K562 (cell line): ENCODE measurements around the gene SORCS2. TPM values are rescaled to one million over a fixed set of nuclear protein-coding genes. Genes with fewer than 3 reads are reported as not detected.

Source experiments
- ATAC-seq: fragments of 200-7000 bp; cut with Tn5 transposase; 3 replicates; pipeline ENCODE4 v1.9.1; 2020; ENCODE audit warnings: moderate library complexity
- BruUV-seq: library from RNA; stranded (reverse); fragments of 400-500 nt; replicated peaks from 2 replicates; lab custom pipeline; 2021; lab: Mats Ljungman, UMichigan
- CTCF ChIA-PET: fragments of 300-600 bp; formaldehyde crosslinking; extraction: SDS; loops from one replicate; lab custom pipeline; 2021; ENCODE audit warnings: low intra/inter-chr PET ratio; lab: Yijun Ruan, JAX
- POLR2A ChIA-PET: fragments of 300-600, 350-650 bp; sonication (Branson Sonifier 250); formaldehyde crosslinking; extraction: SDS; loops from one replicate; lab custom pipeline; 2021; ENCODE audit warnings: antibody characterized with exemption, inconsistent platforms; lab: Yijun Ruan, JAX
- DNase-seq, 4 experiments: peaks; one replicate each; pipeline versions ENCODE4 v3.0.0 to v3.0.0-alpha.2; 2011 to 2018; ENCODE audit warnings: low spot score in 3 of 4, mixed read lengths in 3 of 4; ENCODE audit errors: extremely low read depth in 1 of 4
- FAIRE-seq: peaks from 2 replicates; lab custom pipeline; 2011; peaks lifted over from hg19 to GRCh38; lab: Jason Lieb, UNC
- H2AFZ ChIP-seq: 2 replicates; pipeline ENCODE4 v1.6.0; 2011; ENCODE audit warnings: low read depth, low read length, control low read depth, inconsistent platforms
- H3K27ac ChIP-seq: fragments of 200-600 bp; 3 replicates; pipeline ENCODE4 v1.8.0; 2011; ENCODE audit warnings: low read depth, mild to moderate bottlenecking, control low read depth, inconsistent platforms, low read length, moderate library complexity, mixed read lengths; ENCODE audit errors: extremely low read depth
- H3K27me3 ChIP-seq, 2 experiments: fragments of 300-600 bp in 1 of 2; 2 replicates in 1 of 2; 3 replicates in 1 of 2; pipeline versions ENCODE4 v1.6.0 to v1.8.0; 2011; ENCODE audit warnings: inconsistent platforms in 2 of 2, low read length in 2 of 2, mild to moderate bottlenecking in 1 of 2, mixed read lengths in 1 of 2, moderate library complexity in 1 of 2; ENCODE audit not compliant: control insufficient read depth in 2 of 2, insufficient read depth in 2 of 2
- H3K36me3 ChIP-seq: fragments of 300-600 bp; 3 replicates; pipeline ENCODE4 v1.8.0; 2011; ENCODE audit warnings: mild to moderate bottlenecking, low read length, inconsistent platforms; ENCODE audit not compliant: control insufficient read depth, insufficient read depth
- H3K4me1 ChIP-seq, 2 experiments: fragments of 200-600 bp in 1 of 2; replicated peaks in 1 of 2; 2 replicates in 1 of 2; 3 replicates in 1 of 2; pipeline versions ENCODE4 v1.5.1 to v1.8.0; 2011; ENCODE audit warnings: inconsistent platforms in 2 of 2, low read length in 2 of 2, mild to moderate bottlenecking in 1 of 2, mixed read lengths in 1 of 2, moderate library complexity in 1 of 2; ENCODE audit not compliant: control insufficient read depth in 2 of 2, insufficient read depth in 2 of 2
- H3K4me2 ChIP-seq: 2 replicates; pipeline ENCODE4 v1.6.1; 2011; ENCODE audit warnings: low read length, control low read depth, inconsistent platforms, mixed read lengths; ENCODE audit not compliant: insufficient read depth
- H3K4me3 ChIP-seq: fragments of 200-600 bp; sonication (generic), shearing (Covaris generic); 2 replicates; pipeline ENCODE4 v1.5.1; 2016; ENCODE audit warnings: control low read depth, inconsistent platforms
- H3K79me2 ChIP-seq: fragments of 200-600 bp; 3 replicates; pipeline ENCODE4 v1.8.0; 2011; ENCODE audit warnings: low read length, inconsistent platforms; ENCODE audit not compliant: control insufficient read depth, insufficient read depth
- H3K9ac ChIP-seq, 2 experiments: 2 replicates each; pipeline versions ENCODE4 v1.6.0 to v1.6.1; 2011; ENCODE audit warnings: low read depth in 2 of 2, low read length in 2 of 2, control low read depth in 1 of 2, inconsistent platforms in 1 of 2, mild to moderate bottlenecking in 1 of 2, mixed read lengths in 1 of 2; ENCODE audit not compliant: insufficient read depth in 1 of 2
- H3K9me1 ChIP-seq: one replicate; pipeline ENCODE4 v1.6.0; 2011; ENCODE audit warnings: inconsistent platforms, mild to moderate bottlenecking, low read length, moderate library complexity; ENCODE audit not compliant: control insufficient read depth, insufficient read depth
- H3K9me3 ChIP-seq: replicated peaks from 2 replicates; pipeline ENCODE4 v1.5.1; 2011; ENCODE audit warnings: low read depth, low read length, inconsistent platforms; ENCODE audit not compliant: control insufficient read depth, insufficient read depth
- H4K20me1 ChIP-seq: replicated peaks from 2 replicates; pipeline ENCODE4 v1.6.1; 2011; ENCODE audit warnings: low read length, inconsistent platforms, mixed read lengths; ENCODE audit not compliant: control insufficient read depth, insufficient read depth
- MCM2 ChIP-seq: fragments of 450-650 bp; IDR thresholded peaks from 2 replicates; pipeline ENCODE4 v1.6.1; 2017; ENCODE audit warnings: low read depth, mild to moderate bottlenecking
- MYBL2 ChIP-seq, 2 experiments: fragments of 450-650 bp in 1 of 2; sonication (generic) in 1 of 2; formaldehyde crosslinking in 1 of 2; IDR thresholded peaks; 2 replicates each; pipeline versions ENCODE4 v1.6.1 to v1.8.1; 2017 to 2022; ENCODE audit warnings: borderline replicate concordance in 1 of 2, inconsistent platforms in 1 of 2, low read depth in 1 of 2, mild to moderate bottlenecking in 1 of 2, missing genetic modification reagents in 1 of 2, moderate library complexity in 1 of 2
- MYNN ChIP-seq, 2 experiments: sonication (generic); formaldehyde crosslinking in 1 of 2; IDR thresholded peaks; 2 replicates each; pipeline versions ENCODE4 v1.5.0 to v1.6.1; 2016 to 2020; ENCODE audit warnings: antibody characterized with exemption in 1 of 2, missing genetic modification reagents in 1 of 2
- NFRKB ChIP-seq: fragments of 450-650 bp; IDR thresholded peaks from 2 replicates; pipeline ENCODE4 v1.6.1; 2016; ENCODE audit warnings: low read depth
- RBM25 ChIP-seq: fragments of 200-400 bp; formaldehyde crosslinking; IDR thresholded peaks from 2 replicates; pipeline ENCODE4 v1.6.1; 2018; ENCODE audit warnings: low read length, low read depth, moderate library complexity; ENCODE audit not compliant: severe bottlenecking
- TAF15 ChIP-seq: fragments of 200-400 bp; formaldehyde crosslinking; IDR thresholded peaks from 2 replicates; pipeline ENCODE4 v1.6.1; 2017; ENCODE audit warnings: mild to moderate bottlenecking, low read depth, low read length, moderate library complexity
- ZNF146 ChIP-seq: IDR thresholded peaks from one replicate; pipeline ENCODE4 v1.6.1; 2018; ENCODE audit warnings: missing compliant biosample characterization; ENCODE audit not compliant: unreplicated experiment
- ZNF212 ChIP-seq: fragments of 450-650 bp; formaldehyde crosslinking; IDR thresholded peaks from 2 replicates; pipeline ENCODE4 v1.4.0; 2020; ENCODE audit warnings: mild to moderate bottlenecking
- ZNF589 ChIP-seq: fragments of 200-800 bp; sonication (Bioruptor generic); IDR thresholded peaks from 2 replicates; pipeline ENCODE4 v1.6.1; 2016; ENCODE audit warnings: low read depth, missing genetic modification characterization, missing compliant biosample characterization
- ZNF644 ChIP-seq: fragments of 200-800 bp; sonication (Bioruptor generic); IDR thresholded peaks from 2 replicates; pipeline ENCODE4 v1.6.1; 2016; ENCODE audit warnings: low read depth, missing genetic modification characterization, missing compliant biosample characterization
- WGBS: fragments of 100-300 bp; shearing (Covaris generic); methylation state at CpG from one replicate; pipeline ENCODE4 v1.1.6; 2016; ENCODE audit warnings: low coverage, mixed read lengths; ENCODE audit not compliant: insufficient coverage; ENCODE audit errors: missing lambda C conversion rate; 5-methylcytosine and 5-hydroxymethylcytosine counted together
- in situ Hi-C: fragments of 300-500 bp; cut with MboI; formaldehyde crosslinking; loops from 4 replicates; pipeline ENCODE4 v1.15.0; 2018; ENCODE audit warnings: inconsistent platforms, mixed read lengths
- intact Hi-C: fragments of 100-400 bp; cut with micrococcal nuclease; formaldehyde crosslinking; loops from 2 replicates; pipeline ENCODE4 v1.14.2; 2022
- polyA plus RNA-seq, 8 experiments: library from polyadenylated mRNA; depleted of rRNA in 4 of 8; stranded (reverse) in 5 of 8; unstranded in 3 of 8; fragments of >200 nt; fragmentation: Nextera tagmentation in 2 of 8; fragmentation: Illumina TruSeq in 1 of 8; extraction: Ambion mirVana in 2 of 8; extraction: Trizol in 1 of 8; gene quantifications; 2 replicates each; pipeline versions ENCODE4 v1.2.1 to v1.2.3, GENCODE V29; 2011 to 2014; ENCODE audit warnings: inconsistent platforms in 1 of 8, missing spikeins in 1 of 8
- total RNA-seq, 7 experiments: library from RNA; depleted of rRNA in 6 of 7; stranded (reverse); fragments of >200 nt in 6 of 7; fragmentation: Illumina TruSeq in 2 of 7; extraction: Trizol in 2 of 7; gene quantifications; 2 replicates each; pipeline versions ENCODE4 v1.2.1 to v1.2.3, GENCODE V29; 2011 to 2021; ENCODE audit warnings: low replicate concordance in 1 of 7
- TF ChIP-seq, protein P1 (sequence below), 2 experiments: fragments of 250-450 bp in 1 of 2; fragments of 450-650 bp in 1 of 2; sonication (Bioruptor Pico) in 1 of 2; IDR thresholded peaks; 2 replicates each; pipeline versions ENCODE4 v1.6.1 to v1.8.0; 2016 to 2021; ENCODE audit warnings: mild to moderate bottlenecking in 2 of 2, moderate library complexity in 2 of 2, missing compliant biosample characterization in 1 of 2, missing genetic modification characterization in 1 of 2

SORCS2 gene
- total and polyA plus RNA-seq, 9 of the 15 experiments (the other 6 are each of a cell fraction or from before 2014, with no cell fraction given), result not detected

- Histone ChIP-seq H3K79me2 (no peaks in the 10 kb centered on the region), H3K9me1 (no peaks in the 10 kb centered on the region), H3K4me2 (no peak overlapping the region), H3K27ac (no peak overlapping the region), H3K27me3 (peaks cover 0 to 16% of the 10 kb centered on the region in 2 experiments; a peak in 2 of 5 replicates), H3K4me1 (no peaks in the 10 kb centered on the region), H3K9me3 (no peaks in the 10 kb centered on the region), H3K9ac (no peak overlapping the region), H4K20me1 (0 out of 2 replicates have a peak, but pooled peaks cover 9% of the 10 kb centered on the region), H2AFZ (no peak overlapping the region), H3K4me3 (no peak overlapping the region), H3K36me3 (no peaks in the 10 kb centered on the region)
- FAIRE-seq (no peak), ATAC-seq (no peak), DNase-seq (no peak)
- BruUV-seq, result no TSS peak
- intact Hi-C loops (no loop called here), in situ Hi-C loops (no loop called here)
- 4% methylated on average over 6 of the region's 6 CpGs for WGBS
- ChIA-PET CTCF (no interaction called here), POLR2A (interaction anchor here (0.7 kb wide), 1 partner anchor 204 kb away, joined by 3 read pairs; no protein-coding TSS in a partner anchor)
- no peak for TF ChIP-seq TAF15
- no peak for TF ChIP-seq ZNF644 (tag)
- TF ChIP-seq RBM25, result peak; percentile 83
- TF ChIP-seq, protein P1, sequence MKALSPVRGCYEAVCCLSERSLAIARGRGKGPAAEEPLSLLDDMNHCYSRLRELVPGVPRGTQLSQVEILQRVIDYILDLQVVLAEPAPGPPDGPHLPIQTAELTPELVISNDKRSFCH (CRISPR knock-in tag; IDR thresholded peaks at IDR 0.05), result no peak
- TF ChIP-seq, protein P1 (tag; IDR thresholded peaks at IDR 0.05), result no peak
- TF ChIP-seq MYNN (IDR thresholded peaks at IDR 0.05), result no peak
- no peak for TF ChIP-seq MYNN (CRISPR knock-in tag; IDR thresholded peaks at IDR 0.05)
- TF ChIP-seq NFRKB, result no peak
- TF ChIP-seq MCM2, result no peak
- no peak for TF ChIP-seq MYBL2 (IDR thresholded peaks at IDR 0.05; ENCODE audit: low read depth)
- no peak for TF ChIP-seq MYBL2 (CRISPR knock-in tag; IDR thresholded peaks at IDR 0.05; ENCODE audit: borderline replicate concordance)
- no peak for TF ChIP-seq ZNF589
- peak; percentile 97 for TF ChIP-seq ZNF146 (CRISPR knock-in tag)
- TF ChIP-seq ZNF212 (CRISPR knock-in tag), result no peak
Observed at GRCh38 chr4:7341491-7342222, 149.3 kb downstream of the SORCS2 start.
